GM12892 (cell line): ENCODE data around the gene AP1B1.

Experiments
- POLR2AphosphoS5 ChIP-seq: IDR thresholded peaks from 2 replicates; pipeline ENCODE4 v1.6.1; 2011; ENCODE audit warnings: low read depth, low read length, control low read depth
- TAF1 ChIP-seq: IDR thresholded peaks from 2 replicates; pipeline ENCODE4 v1.6.1; 2011; ENCODE audit warnings: low read depth, mild to moderate bottlenecking, control low read depth, low read length, borderline replicate concordance

DNA sequence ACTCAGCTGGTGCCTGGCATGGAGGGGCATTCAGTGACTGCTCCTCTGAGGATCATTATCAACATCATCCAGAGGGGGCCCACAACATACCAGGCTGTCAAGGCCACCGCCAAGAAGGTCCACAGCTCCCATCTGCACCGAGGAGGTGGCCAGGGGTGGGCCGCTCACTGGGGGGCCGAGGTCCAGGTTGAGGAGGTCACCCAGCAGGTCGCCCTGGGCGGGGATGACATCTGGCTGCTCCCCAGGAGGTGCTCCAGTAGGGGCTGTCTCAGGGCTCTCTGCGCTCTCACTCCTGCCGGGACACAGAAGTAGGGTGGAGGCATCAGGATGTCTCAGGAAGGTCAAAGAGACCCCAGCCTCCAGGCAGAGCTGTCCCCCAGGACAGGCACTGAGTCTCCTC is 47.8 kb downstream of the AP1B1 start:
- TF ChIP-seq POLR2AphosphoS5: no peak
- no peak for TF ChIP-seq TAF1
